ENCODE data around the gene CFAP299.
"Not testable (repeated sequence)": the region's sequence is repeated elsewhere in the genome, so short reads cannot be mapped to it uniquely, and the experiment has no call there.

The CFAP299 gene

GRCh38 chr4:80335554-80336358, at the start of gene CFAP299:
Gene CFAP299 (plus strand): TSS chr4:80335730.
- peak; percentile 50 to 55 for DNase-seq (ENCODE audit: low read depth in 2 of 2)

- DNase-seq (ENCODE audit: low read depth in 2 of 2): no peak
Measured at GRCh38 chr4:80286451-80286850, 49.1 kb upstream of the CFAP299 start.

- DNase-seq (ENCODE audit: low read depth in 2 of 2): not testable (repeated sequence)
Measured at GRCh38 chr4:80290665-80291064, 44.9 kb upstream of the CFAP299 start.

GRCh38 chr4:80294206-80294605, 41.3 kb upstream of the CFAP299 start:
- DNase-seq (ENCODE audit: low read depth in 2 of 2): no peak

GRCh38 chr4:80295336-80295735, 40.2 kb upstream of the CFAP299 start:
- DNase-seq (ENCODE audit: low read depth in 2 of 2): no peak

- no peak for DNase-seq (ENCODE audit: low read depth in 2 of 2)
Measured at GRCh38 chr4:80295826-80296225, 39.7 kb upstream of the CFAP299 start.

GRCh38 chr4:80301884-80302283, 33.6 kb upstream of the CFAP299 start:
- DNase-seq (ENCODE audit: low read depth in 2 of 2): no peak

GRCh38 chr4:80302616-80303223, 32.8 kb upstream of the CFAP299 start:
- DNase-seq (ENCODE audit: low read depth in 2 of 2): no peak

GRCh38 chr4:80305466-80305865, 30.1 kb upstream of the CFAP299 start:
- DNase-seq (ENCODE audit: low read depth in 2 of 2): no peak

- DNase-seq (ENCODE audit: low read depth in 2 of 2): no peak
Measured at GRCh38 chr4:80306260-80306659, 29.3 kb upstream of the CFAP299 start.

GRCh38 chr4:80307183-80307735, 28.3 kb upstream of the CFAP299 start:
- no peak for DNase-seq (ENCODE audit: low read depth in 2 of 2)

- no peak for DNase-seq (ENCODE audit: low read depth in 2 of 2)
Measured at GRCh38 chr4:80307774-80308465, 27.6 kb upstream of the CFAP299 start.

GRCh38 chr4:80308466-80308822, 27.1 kb upstream of the CFAP299 start:
- DNase-seq (ENCODE audit: low read depth in 2 of 2): no peak

GRCh38 chr4:80309294-80310004, 26.1 kb upstream of the CFAP299 start:
- no peak for DNase-seq (ENCODE audit: low read depth in 2 of 2)

GRCh38 chr4:80311130-80311529, 24.4 kb upstream of the CFAP299 start:
- no peak for DNase-seq (ENCODE audit: low read depth in 2 of 2)

- DNase-seq (ENCODE audit: low read depth in 2 of 2): no peak
Measured at GRCh38 chr4:80312124-80312523, 23.4 kb upstream of the CFAP299 start.

- no peak for DNase-seq (ENCODE audit: low read depth in 2 of 2)
Measured at GRCh38 chr4:80313627-80314026, 21.9 kb upstream of the CFAP299 start.

- not testable (repeated sequence) for DNase-seq (ENCODE audit: low read depth in 2 of 2)
Measured at GRCh38 chr4:80315848-80316247, 19.7 kb upstream of the CFAP299 start.

GRCh38 chr4:80321341-80321740, 14.2 kb upstream of the CFAP299 start:
- DNase-seq (ENCODE audit: low read depth in 2 of 2): no peak

- no peak for DNase-seq (ENCODE audit: low read depth in 2 of 2)
Measured at GRCh38 chr4:80321776-80322175, 13.8 kb upstream of the CFAP299 start.

- no peak for DNase-seq (ENCODE audit: low read depth in 2 of 2)
Measured at GRCh38 chr4:80322716-80323115, 12.8 kb upstream of the CFAP299 start.

- DNase-seq (ENCODE audit: low read depth in 2 of 2): no peak
Measured at GRCh38 chr4:80324171-80324570, 11.4 kb upstream of the CFAP299 start.

All from stimulated activated CD8-positive, alpha-beta memory T cell treated with anti-CD3 and anti-CD28 coated beads, Interleukin-2, amount 100 ng/mL, for 48 hours (primary cell).